IMR-90 (cell line): ENCODE data around the gene LRRC8E. TPM values are rescaled to one million over a fixed set of nuclear protein-coding genes. Genes with fewer than 3 reads are reported as not detected.
A peak's percentile ranks its signal among the peaks of the same experiment; 100 is the strongest.

Experiments used
- ATAC-seq: fragments of 200-7000 bp; cut with Tn5 transposase; 2 replicates; pipeline ENCODE4 v1.9.1; 2020; ENCODE audit warnings: low read depth, mild to moderate bottlenecking, moderate library complexity
- BruUV-seq: library from RNA; stranded (reverse); fragments of 400-500 nt; replicated peaks from 2 replicates; lab custom pipeline; 2021; lab: Mats Ljungman, UMichigan
- CTCF ChIA-PET: fragments of 300-600 bp; formaldehyde crosslinking; extraction: SDS; loops from one replicate; lab custom pipeline; 2021; ENCODE audit warnings: antibody characterized with exemption; lab: Yijun Ruan, JAX
- POLR2A ChIA-PET: fragments of 300-600 bp; sonication (Branson Sonifier 250); formaldehyde crosslinking; loops from one replicate; lab custom pipeline; 2022; ENCODE audit warnings: antibody characterized with exemption; ENCODE audit not compliant: unreplicated experiment; lab: Charles Lee
- DNase-seq: peaks from one replicate; pipeline ENCODE4 v3.0.0; 2013
- H2AFZ ChIP-seq: replicated peaks from 2 replicates; pipeline ENCODE3; 2013; ENCODE audit warnings: low read length, mild to moderate bottlenecking; ENCODE audit not compliant: poor library complexity
- H2AK5ac ChIP-seq: 2 replicates; pipeline ENCODE4 v1.6.1; 2013; ENCODE audit warnings: low read depth, low read length, inconsistent platforms
- H2AK9ac ChIP-seq: replicated peaks from 2 replicates; pipeline ENCODE3; 2013; ENCODE audit warnings: mild to moderate bottlenecking, low read depth, low read length, moderate library complexity; ENCODE audit not compliant: poor library complexity
- H2BK120ac ChIP-seq: 2 replicates; pipeline ENCODE4 v1.6.1; 2013; ENCODE audit warnings: low read depth, low read length, inconsistent platforms
- H2BK15ac ChIP-seq: 3 replicates; pipeline ENCODE4 v1.6.1; 2013; ENCODE audit warnings: low read depth, low read length, inconsistent platforms
- H2BK20ac ChIP-seq: 2 replicates; pipeline ENCODE4 v1.6.1; 2013; ENCODE audit warnings: low read depth, mild to moderate bottlenecking, inconsistent platforms, low read length, moderate library complexity
- H2BK5ac ChIP-seq: 2 replicates; pipeline ENCODE4 v1.6.1; 2013; ENCODE audit warnings: mild to moderate bottlenecking, low read depth, low read length, inconsistent platforms; ENCODE audit not compliant: poor library complexity, severe bottlenecking
- H3K14ac ChIP-seq: replicated peaks from 2 replicates; pipeline ENCODE4 v1.6.1; 2013; ENCODE audit warnings: low read depth, low read length, inconsistent platforms
- H3K18ac ChIP-seq: 2 replicates; pipeline ENCODE4 v1.6.1; 2013; ENCODE audit warnings: low read depth, low read length, control low read depth
- H3K23ac ChIP-seq: 2 replicates; pipeline ENCODE4 v1.6.1; 2013; ENCODE audit warnings: low read depth, low read length, inconsistent platforms
- H3K27ac ChIP-seq: 2 replicates; pipeline ENCODE4 v1.5.1; 2013; ENCODE audit warnings: mild to moderate bottlenecking, control low read depth, low read length; ENCODE audit not compliant: insufficient read depth
- H3K27me3 ChIP-seq: 2 replicates; pipeline ENCODE4 v1.6.1; 2013; ENCODE audit warnings: low read length; ENCODE audit not compliant: control insufficient read depth, insufficient read depth
- H3K36me3 ChIP-seq: 2 replicates; pipeline ENCODE4 v1.6.1; 2013; ENCODE audit warnings: low read length, mixed read lengths; ENCODE audit not compliant: control insufficient read depth, insufficient read depth
- H3K4ac ChIP-seq: 2 replicates; pipeline ENCODE4 v1.6.1; 2013; ENCODE audit warnings: low read depth, low read length, inconsistent platforms
- H3K4me1 ChIP-seq: 2 replicates; pipeline ENCODE4 v1.6.1; 2013; ENCODE audit warnings: low read length, mixed read lengths; ENCODE audit not compliant: control insufficient read depth, insufficient read depth
- H3K4me2 ChIP-seq: 2 replicates; pipeline ENCODE4 v1.6.1; 2013; ENCODE audit warnings: low read depth, mild to moderate bottlenecking, control low read depth, low read length, moderate library complexity
- H3K4me3 ChIP-seq: 2 replicates; pipeline ENCODE4 v1.5.1; 2013; ENCODE audit warnings: low read depth, mild to moderate bottlenecking, control low read depth, low read length, moderate library complexity; ENCODE audit not compliant: insufficient read depth
- H3K56ac ChIP-seq: 2 replicates; pipeline ENCODE4 v1.6.1; 2013; ENCODE audit warnings: low read length, inconsistent platforms; ENCODE audit not compliant: insufficient read depth; ENCODE audit errors: extremely low read depth
- H3K79me1 ChIP-seq, 2 experiments: 2 replicates each; pipeline ENCODE4 v1.6.1; 2013; ENCODE audit warnings: low read length in 2 of 2, inconsistent platforms in 1 of 2, low read depth in 1 of 2
- H3K9ac ChIP-seq: 2 replicates; pipeline ENCODE4 v1.6.1; 2013; ENCODE audit warnings: low read depth, low read length, control low read depth
- H3K9me1 ChIP-seq: 2 replicates; pipeline ENCODE4 v1.6.1; 2013; ENCODE audit warnings: low read length, inconsistent platforms; ENCODE audit not compliant: insufficient read depth
- H3K9me3 ChIP-seq: 2 replicates; pipeline ENCODE4 v1.6.1; 2013; ENCODE audit warnings: low read length; ENCODE audit not compliant: control insufficient read depth, insufficient read depth
- H4K20me1 ChIP-seq: 2 replicates; pipeline ENCODE4 v1.6.1; 2013; ENCODE audit warnings: low read length, inconsistent platforms; ENCODE audit not compliant: insufficient read depth
- H4K5ac ChIP-seq: 2 replicates; pipeline ENCODE4 v1.6.1; 2013; ENCODE audit warnings: mild to moderate bottlenecking, low read depth, low read length, control low read depth
- H4K8ac ChIP-seq, 2 experiments: 2 replicates each; pipeline ENCODE4 v1.6.1; 2013; ENCODE audit warnings: low read depth in 2 of 2, low read length in 2 of 2, control low read depth in 1 of 2, inconsistent platforms in 1 of 2
- H4K91ac ChIP-seq: 2 replicates; pipeline ENCODE4 v1.6.1; 2013; ENCODE audit warnings: low read depth, low read length, inconsistent platforms; ENCODE audit not compliant: insufficient read depth
- BHLHE40 ChIP-seq: fragments of 150-350 bp; IDR thresholded peaks from 2 replicates; pipeline ENCODE4 v1.6.1; 2016; ENCODE audit warnings: mild to moderate bottlenecking, low read depth, low read length
- CEBPB ChIP-seq: IDR thresholded peaks from 2 replicates; pipeline ENCODE4 v1.6.1; 2012; ENCODE audit warnings: low read depth, low read length, improper control_type of control experiment
- CHD1 ChIP-seq: IDR thresholded peaks from 2 replicates; pipeline ENCODE4 v1.6.1; 2012; ENCODE audit warnings: low read depth, low read length, improper control_type of control experiment
- ELK1 ChIP-seq: fragments of 150-350 bp; IDR thresholded peaks from 2 replicates; pipeline ENCODE4 v1.6.1; 2016; ENCODE audit warnings: low read depth, mild to moderate bottlenecking, low read length, moderate library complexity, borderline replicate concordance
- FOS ChIP-seq: fragments of 150-350 bp; IDR thresholded peaks from 2 replicates; pipeline ENCODE4 v1.6.1; 2016; ENCODE audit warnings: low read depth, low read length
- MAFK ChIP-seq: IDR thresholded peaks from 2 replicates; pipeline ENCODE4 v1.6.1; 2012; ENCODE audit warnings: low read depth, low read length, improper control_type of control experiment
- MAZ ChIP-seq: IDR thresholded peaks from 2 replicates; pipeline ENCODE4 v1.6.1; 2012; ENCODE audit warnings: low read depth, mild to moderate bottlenecking, low read length, improper control_type of control experiment, moderate library complexity, borderline replicate concordance
- MXI1 ChIP-seq: IDR thresholded peaks from 2 replicates; pipeline ENCODE4 v1.6.1; 2012; ENCODE audit warnings: low read depth, mild to moderate bottlenecking, low read length, moderate library complexity, borderline replicate concordance
- NFE2L2 ChIP-seq: fragments of 150-350 bp; IDR thresholded peaks from 2 replicates; pipeline ENCODE4 v1.6.1; 2016; ENCODE audit warnings: low read depth, mild to moderate bottlenecking, low read length
- POLR2A ChIP-seq: IDR thresholded peaks from 2 replicates; pipeline ENCODE4 v1.6.1; 2012; ENCODE audit warnings: mild to moderate bottlenecking, low read depth, low read length
- RAD21 ChIP-seq: IDR thresholded peaks from 2 replicates; pipeline ENCODE4 v1.6.1; 2012; ENCODE audit warnings: low read length, improper control_type of control experiment
- RCOR1 ChIP-seq: IDR thresholded peaks from 2 replicates; pipeline ENCODE4 v1.6.1; 2012; ENCODE audit warnings: mild to moderate bottlenecking, low read length, improper control_type of control experiment; ENCODE audit not compliant: insufficient replicate concordance
- RFX5 ChIP-seq: IDR thresholded peaks from 2 replicates; pipeline ENCODE4 v1.8.0; 2012; ENCODE audit warnings: low read depth, mild to moderate bottlenecking, low read length, moderate library complexity
- SMC3 ChIP-seq: fragments of 150-350 bp; IDR thresholded peaks from 2 replicates; pipeline ENCODE4 v1.6.1; 2016; ENCODE audit warnings: low read depth, mild to moderate bottlenecking, antibody characterized with exemption, low read length, moderate library complexity
- USF2 ChIP-seq: fragments of 150-350 bp; IDR thresholded peaks from 2 replicates; pipeline ENCODE4 v1.6.1; 2017; ENCODE audit warnings: mild to moderate bottlenecking, antibody characterized with exemption, low read length, low read depth
- WGBS, 2 experiments: methylation state at CpG; one replicate each; pipeline versions ENCODE4 v1.1.5 to v1.1.7; 2013; ENCODE audit warnings: missing lambda C conversion rate in 2 of 2; ENCODE audit not compliant: insufficient read length in 1 of 2; ENCODE audit errors: extremely low coverage in 2 of 2; 5-methylcytosine and 5-hydroxymethylcytosine counted together
- dilution Hi-C: fragments of 300-500 bp; cut with HindIII; formaldehyde crosslinking; loops from one replicate; pipeline ENCODE4 v1.14.3; 2018; ENCODE audit warnings: low sequenced_read_pairs; ENCODE audit not compliant: unreplicated experiment
- in situ Hi-C: fragments of 300-500 bp; cut with MboI; formaldehyde crosslinking; loops from 3 replicates; pipeline ENCODE4 v1.14.3; 2019; ENCODE audit warnings: low sequenced_read_pairs, inconsistent platforms, mixed read lengths
- intact Hi-C: fragments of 100-400 bp; cut with micrococcal nuclease; formaldehyde crosslinking; loops from 2 replicates; pipeline ENCODE4 v1.10.0; 2022
- polyA plus RNA-seq, 3 experiments: library from polyadenylated mRNA; depleted of rRNA; stranded (reverse); fragments of >200 nt; gene quantifications; 2 replicates each; pipeline ENCODE4 v1.2.3, GENCODE V29; 2012; ENCODE audit warnings: low replicate concordance in 1 of 3
- total RNA-seq: library from RNA; depleted of rRNA; stranded (reverse); fragments of >200 nt; gene quantifications from 2 replicates; pipeline ENCODE4 v1.2.3, GENCODE V29; 2012

The LRRC8E gene
- total and polyA plus RNA-seq, 2 of the 4 experiments (the other 2 are of a cell fraction): 6.4 to 7.2 TPM

- dilution Hi-C loops (no loop called here), in situ Hi-C loops (no loop called here), intact Hi-C loops (no loop called here)
- no peak within 1 kb of the TSS for H4K5ac ChIP-seq
- no peak within 1 kb of the TSS for H3K56ac ChIP-seq
- BruUV-seq: no TSS peak
- H2BK120ac ChIP-seq: no peak within 1 kb of the TSS
- H3K27me3 ChIP-seq: peaks cover 32% of the 10 kb centered on the region
- H2BK5ac ChIP-seq: no peak within 1 kb of the TSS
- H2AFZ ChIP-seq: peak within 1 kb of the TSS; percentile 81
- peaks cover 9% of the 10 kb centered on the region; the same call in 1 of the 2 replicates for H3K4me1 ChIP-seq
- DNase-seq (no peak), ATAC-seq (no peak)
- peak within 1 kb of the TSS; percentile 50 for H3K4me2 ChIP-seq
- peaks cover 8% of the 10 kb centered on the region for H4K20me1 ChIP-seq
- 0% methylated on average over 13 of the region's 88 CpGs; no CpG with 5 or more reads in 1 of the 2 experiments for WGBS, 2 experiments
- no peaks in the 10 kb centered on the region for H3K36me3 ChIP-seq
- no peak within 1 kb of the TSS for H3K27ac ChIP-seq
- ChIA-PET POLR2A (no interaction called here), CTCF (no interaction called here)
- no peaks in the 10 kb centered on the region for H3K9me1 ChIP-seq
- H2AK5ac ChIP-seq: no peak within 1 kb of the TSS; the same call in 1 of the 2 replicates
- H3K4ac ChIP-seq: no peak within 1 kb of the TSS
- H2BK20ac ChIP-seq: no peak within 1 kb of the TSS
- H3K79me1 ChIP-seq: no peaks in the 10 kb centered on the region
- peak within 1 kb of the TSS; percentile 55 for H2AK9ac ChIP-seq
- no peaks in the 10 kb centered on the region for H3K9me3 ChIP-seq
- H3K18ac ChIP-seq: no peak within 1 kb of the TSS
- no peak within 1 kb of the TSS for H4K91ac ChIP-seq
- no peak within 1 kb of the TSS for H3K9ac ChIP-seq
- no peak within 1 kb of the TSS for H3K14ac ChIP-seq
- no peak within 1 kb of the TSS for H2BK15ac ChIP-seq
- no peak within 1 kb of the TSS for H3K23ac ChIP-seq
- peak within 1 kb of the TSS; percentile 17; the same call in 1 of the 2 replicates for H3K4me3 ChIP-seq
- no peak within 1 kb of the TSS for H4K8ac ChIP-seq
- TF ChIP-seq CHD1: no peak
- no peak for TF ChIP-seq BHLHE40
- no peak for TF ChIP-seq RCOR1
- no peak for TF ChIP-seq SMC3
- TF ChIP-seq ELK1: no peak
- no peak for TF ChIP-seq CEBPB
- no peak for TF ChIP-seq RFX5
- TF ChIP-seq RAD21: no peak
- no peak for TF ChIP-seq USF2
- TF ChIP-seq FOS: no peak
- TF ChIP-seq MAZ: no peak; the same call in 1 of the 2 replicates
- TF ChIP-seq MXI1: no peak
- no peak for TF ChIP-seq POLR2A
- TF ChIP-seq NFE2L2: no peak
- no peak for TF ChIP-seq MAFK
Measured at GRCh38 chr19:7874076-7874896, 14.0 kb upstream of the LRRC8E start, which contains the start of gene PRR36. Gene PRR36 (minus strand): TSS chr19:7874390. CDS start chr19:7873689, 701 bp downstream.
